ENCODE measurements around the gene RAB11FIP3. TPM values are rescaled to one million over a fixed set of nuclear protein-coding genes. Genes with fewer than 3 reads are reported as not detected.
"Not testable (repeated sequence)": the region's sequence is repeated elsewhere in the genome, so short reads cannot be mapped to it uniquely, and the experiment has no call there.

The RAB11FIP3 gene
- total RNA-seq, 2 experiments from 2014 or later: 29.0 to 51.2 TPM

- peaks cover 3% of the 10 kb centered on the region; the same call in 1 of the 2 replicates for H3K36me3 ChIP-seq (ENCODE audit: insufficient read depth, low read length)
- intact Hi-C loops (cut with micrococcal nuclease; ENCODE audit: unreplicated experiment): no loop called here
- H2AFZ ChIP-seq (ENCODE audit: low read length): no peak overlapping the region
- ChIA-PET CTCF (ENCODE audit: unreplicated experiment) (no interaction called here), POLR2A (no interaction called here)
- 0 out of 2 replicates have a peak, but pooled peaks cover 4% of the 10 kb centered on the region for H3K79me2 ChIP-seq (ENCODE audit: insufficient read depth, low read depth, low read length)
- no peaks in the 10 kb centered on the region for H3K9me3 ChIP-seq (ENCODE audit: low read length)
- no peaks in the 10 kb centered on the region for H3K4me1 ChIP-seq (ENCODE audit: insufficient read depth, low read length, poor library complexity, severe bottlenecking)
- H3K9me2 ChIP-seq (ENCODE audit: insufficient read depth, low read length): no peaks in the 10 kb centered on the region
- H4K20me1 ChIP-seq (ENCODE audit: insufficient read depth, low read length): no peaks in the 10 kb centered on the region
- DNase-seq (ENCODE audit: low spot score): no peak
- no peak overlapping the region for H3K4me3 ChIP-seq (ENCODE audit: low read depth, low read length, poor library complexity, severe bottlenecking)
- TF ChIP-seq CTCF (conservative IDR thresholded peaks at IDR 0.05; ENCODE audit: low read length) (no peak), EZH2phosphoT487 (IDR thresholded peaks at IDR 0.05; ENCODE audit: borderline replicate concordance, low read depth, low read length) (no peak)
- no TSS peak for BruUV-seq (replicated peaks)
- no peak overlapping the region for H3K4me2 ChIP-seq (ENCODE audit: low read length)
- H3K27ac ChIP-seq (ENCODE audit: low read depth, low read length, poor library complexity, severe bottlenecking): no peak overlapping the region
Measured at GRCh38 chr16:463071-463470, 37.6 kb downstream of the RAB11FIP3 start.

- no peak overlapping the region for H3K4me2 ChIP-seq (ENCODE audit: low read length)
- H4K20me1 ChIP-seq (ENCODE audit: insufficient read depth, low read length): no peaks in the 10 kb centered on the region; the same call in 1 of the 2 replicates
- intact Hi-C loops (cut with micrococcal nuclease; ENCODE audit: unreplicated experiment): no loop called here
- no peaks in the 10 kb centered on the region for H3K4me1 ChIP-seq (ENCODE audit: insufficient read depth, low read length, poor library complexity, severe bottlenecking)
- TF ChIP-seq CTCF (conservative IDR thresholded peaks at IDR 0.05; ENCODE audit: low read length) (no peak), EZH2phosphoT487 (IDR thresholded peaks at IDR 0.05; ENCODE audit: borderline replicate concordance, low read depth, low read length) (no peak)
- H2AFZ ChIP-seq (ENCODE audit: low read length): no peak overlapping the region
- no TSS peak for BruUV-seq (replicated peaks)
- H3K36me3 ChIP-seq (ENCODE audit: insufficient read depth, low read length): peaks cover 3% of the 10 kb centered on the region; the same call in 1 of the 2 replicates
- H3K9me3 ChIP-seq (ENCODE audit: low read length): no peaks in the 10 kb centered on the region
- no peaks in the 10 kb centered on the region for H3K9me2 ChIP-seq (ENCODE audit: insufficient read depth, low read length)
- H3K4me3 ChIP-seq (ENCODE audit: low read depth, low read length, poor library complexity, severe bottlenecking): no peak overlapping the region
- no peaks in the 10 kb centered on the region for H3K79me2 ChIP-seq (ENCODE audit: insufficient read depth, low read depth, low read length)
- no peak overlapping the region for H3K27ac ChIP-seq (ENCODE audit: low read depth, low read length, poor library complexity, severe bottlenecking)
- DNase-seq (ENCODE audit: low spot score): no peak
- CTCF ChIA-PET (ENCODE audit: unreplicated experiment): no interaction called here
- POLR2A ChIA-PET: interaction anchor here (0.7 kb wide), 1 partner anchor 268 kb away, joined by 3 read pairs; no protein-coding TSS in a partner anchor
Measured at GRCh38 chr16:466651-467050, 41.2 kb downstream of the RAB11FIP3 start.

GRCh38 chr16:467249-467871 is 41.9 kb downstream of the RAB11FIP3 start:
- H3K4me1 ChIP-seq (ENCODE audit: insufficient read depth, low read length, poor library complexity, severe bottlenecking); CTCF ChIA-PET (ENCODE audit: unreplicated experiment); H3K27ac ChIP-seq (ENCODE audit: low read depth, low read length, poor library complexity, severe bottlenecking); BruUV-seq (replicated peaks); H3K9me2 ChIP-seq (ENCODE audit: insufficient read depth, low read length); intact Hi-C loops (cut with micrococcal nuclease; ENCODE audit: unreplicated experiment); H3K9me3 ChIP-seq (ENCODE audit: low read length); DNase-seq (ENCODE audit: low spot score); H3K79me2 ChIP-seq (ENCODE audit: insufficient read depth, low read depth, low read length); H3K4me3 ChIP-seq (ENCODE audit: low read depth, low read length, poor library complexity, severe bottlenecking); H3K4me2 ChIP-seq (ENCODE audit: low read length); H2AFZ ChIP-seq (ENCODE audit: low read length); H3K36me3 ChIP-seq (ENCODE audit: insufficient read depth, low read length); H4K20me1 ChIP-seq (ENCODE audit: insufficient read depth, low read length): not testable (repeated sequence)
- POLR2A ChIA-PET: interaction anchor here (0.7 kb wide), 1 partner anchor 269 kb away, joined by 3 read pairs; no protein-coding TSS in a partner anchor

Data from OCI-LY7 (cell line).